Peyer's patch (tissue), 4 donors: Measurements from ENCODE around the gene RPGRIP1L. TPM values are rescaled to one million over a fixed set of nuclear protein-coding genes. Genes with fewer than 3 reads are reported as not detected.

Experiments
- DNase-seq, 3 donors: peaks; one replicate each; pipeline ENCODE4 v3.0.0-alpha.2; 2017 to 2019
- H3K27ac ChIP-seq, 4 donors: fragments of 200-600 bp; sonication (generic); one replicate each; pipeline ENCODE4 v1.5.1; 2016 to 2019
- H3K27me3 ChIP-seq, 2 donors: fragments of 200-600 bp; sonication (generic); one replicate each; pipeline ENCODE4 v1.5.1; 2019
- H3K36me3 ChIP-seq, 3 donors: fragments of 200-600 bp; sonication (generic); one replicate each; pipeline ENCODE4 v1.5.1; 2016 to 2019
- H3K4me1 ChIP-seq, 4 donors: fragments of 200-600 bp; sonication (generic); one replicate each; pipeline ENCODE4 v1.5.1; 2016 to 2019
- H3K4me3 ChIP-seq, 4 donors: fragments of 200-600 bp; sonication (generic); 1 replicate in 3 of 4; 2 replicates in 1 of 4; pipeline ENCODE4 v1.5.1; 2016 to 2019; ENCODE audit warnings: mild to moderate bottlenecking in 1 of 4
- H3K9me3 ChIP-seq, 4 donors: fragments of 200-600 bp; sonication (generic); one replicate each; pipeline ENCODE4 v1.5.1; 2016 to 2019; ENCODE audit warnings: mild to moderate bottlenecking in 1 of 4
- POLR2A ChIP-seq, 2 donors: fragments of 450-650 bp; IDR thresholded peaks; one replicate each; pipeline ENCODE4 v1.5.1; 2017; ENCODE audit warnings: antibody characterized with exemption in 2 of 2, mild to moderate bottlenecking in 2 of 2, moderate library complexity in 2 of 2
- total RNA-seq, 4 donors: library from RNA; depleted of rRNA; stranded (reverse); fragments of >200 nt; gene quantifications; one replicate each; pipeline ENCODE4 v1.1.0, GENCODE V29; 2016
- TF ChIP-seq, protein P1 (sequence below), 6 experiments: fragments of 450-650 bp in 4 of 6; fragments of 200-600 bp in 2 of 6; sonication (generic) in 1 of 6; IDR thresholded peaks; one replicate each; pipeline ENCODE4 v1.5.1; 2017 to 2019; ENCODE audit warnings: antibody characterized with exemption in 6 of 6, mild to moderate bottlenecking in 3 of 6, moderate library complexity in 1 of 6

The RPGRIP1L gene
- total RNA-seq, 4 donors from 2014 or later: 1.1 to 9.1 (median 3.3) TPM

DNA sequence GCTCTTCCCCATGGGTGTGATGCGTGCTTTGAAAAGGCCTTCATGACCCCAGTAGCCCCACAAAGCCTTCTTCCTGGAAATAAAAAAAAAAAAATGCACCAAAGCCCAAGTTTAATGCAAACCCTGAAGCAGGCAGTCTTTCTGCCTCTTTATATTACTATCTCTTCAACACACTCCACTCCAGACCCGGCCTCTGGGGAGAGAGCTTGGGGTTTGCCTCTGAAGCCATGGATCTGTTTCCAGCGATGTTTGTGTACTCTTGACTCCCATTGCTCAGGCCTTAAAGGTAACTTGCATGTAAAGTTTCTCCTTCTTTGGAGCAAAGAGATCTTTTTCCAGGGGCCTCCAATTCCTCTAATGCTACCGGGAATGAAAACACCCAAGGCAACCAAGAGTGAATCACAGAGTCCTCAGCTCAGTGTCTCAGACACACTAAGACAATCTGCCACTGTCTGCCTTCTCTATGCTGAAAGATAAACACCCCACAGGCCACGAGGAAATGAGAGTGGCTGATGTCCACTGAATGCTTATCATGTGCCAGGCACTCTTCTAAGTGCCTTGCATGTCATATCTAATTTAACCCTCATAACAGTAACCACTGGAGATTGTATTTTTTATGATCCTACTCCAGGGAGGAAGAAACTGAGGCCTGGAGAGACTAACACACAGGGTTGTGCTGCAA, 144.2 kb downstream of the RPGRIP1L start:
- Histone ChIP-seq H3K27ac (no peak overlapping the region), H3K9me3 (no peaks in the 10 kb centered on the region), H3K4me3 (no peak overlapping the region), H3K4me1 (no peaks in the 10 kb centered on the region), H3K36me3 (no peaks in the 10 kb centered on the region), H3K27me3 (no peaks in the 10 kb centered on the region)
- no peak for DNase-seq
- TF ChIP-seq, protein P1, sequence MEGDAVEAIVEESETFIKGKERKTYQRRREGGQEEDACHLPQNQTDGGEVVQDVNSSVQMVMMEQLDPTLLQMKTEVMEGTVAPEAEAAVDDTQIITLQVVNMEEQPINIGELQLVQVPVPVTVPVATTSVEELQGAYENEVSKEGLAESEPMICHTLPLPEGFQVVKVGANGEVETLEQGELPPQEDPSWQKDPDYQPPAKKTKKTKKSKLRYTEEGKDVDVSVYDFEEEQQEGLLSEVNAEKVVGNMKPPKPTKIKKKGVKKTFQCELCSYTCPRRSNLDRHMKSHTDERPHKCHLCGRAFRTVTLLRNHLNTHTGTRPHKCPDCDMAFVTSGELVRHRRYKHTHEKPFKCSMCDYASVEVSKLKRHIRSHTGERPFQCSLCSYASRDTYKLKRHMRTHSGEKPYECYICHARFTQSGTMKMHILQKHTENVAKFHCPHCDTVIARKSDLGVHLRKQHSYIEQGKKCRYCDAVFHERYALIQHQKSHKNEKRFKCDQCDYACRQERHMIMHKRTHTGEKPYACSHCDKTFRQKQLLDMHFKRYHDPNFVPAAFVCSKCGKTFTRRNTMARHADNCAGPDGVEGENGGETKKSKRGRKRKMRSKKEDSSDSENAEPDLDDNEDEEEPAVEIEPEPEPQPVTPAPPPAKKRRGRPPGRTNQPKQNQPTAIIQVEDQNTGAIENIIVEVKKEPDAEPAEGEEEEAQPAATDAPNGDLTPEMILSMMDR (IDR thresholded peaks at IDR 0.05): no peak
- no peak for TF ChIP-seq POLR2A (IDR thresholded peaks at IDR 0.05)

DNA sequence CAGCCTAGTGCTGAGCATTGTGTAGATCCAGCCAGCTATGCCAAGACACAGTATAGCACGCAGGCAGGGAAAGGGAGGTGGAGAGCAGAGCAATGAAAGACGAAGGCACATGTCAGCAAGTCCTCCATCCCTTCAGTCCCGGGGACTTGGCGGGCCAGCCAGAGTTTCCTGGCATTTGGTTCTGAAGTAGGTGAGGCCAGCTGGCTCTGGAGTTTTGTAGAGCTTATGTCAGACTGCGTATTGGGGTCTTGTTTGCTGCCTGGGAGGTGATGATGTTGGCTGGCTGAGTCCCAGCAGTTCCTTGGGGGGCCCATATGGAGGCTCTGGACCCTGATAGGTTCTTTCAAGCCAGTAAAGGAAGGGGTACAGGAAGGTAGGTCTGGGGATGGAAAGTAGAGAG, 144.9 kb downstream of the RPGRIP1L start:
- Histone ChIP-seq H3K27ac (no peak overlapping the region), H3K4me1 (no peaks in the 10 kb centered on the region), H3K36me3 (no peaks in the 10 kb centered on the region), H3K9me3 (no peaks in the 10 kb centered on the region), H3K4me3 (no peak overlapping the region), H3K27me3 (no peaks in the 10 kb centered on the region)
- no peak for DNase-seq
- no peak for TF ChIP-seq POLR2A (IDR thresholded peaks at IDR 0.05)
- TF ChIP-seq, protein P1 (IDR thresholded peaks at IDR 0.05): no peak

DNA sequence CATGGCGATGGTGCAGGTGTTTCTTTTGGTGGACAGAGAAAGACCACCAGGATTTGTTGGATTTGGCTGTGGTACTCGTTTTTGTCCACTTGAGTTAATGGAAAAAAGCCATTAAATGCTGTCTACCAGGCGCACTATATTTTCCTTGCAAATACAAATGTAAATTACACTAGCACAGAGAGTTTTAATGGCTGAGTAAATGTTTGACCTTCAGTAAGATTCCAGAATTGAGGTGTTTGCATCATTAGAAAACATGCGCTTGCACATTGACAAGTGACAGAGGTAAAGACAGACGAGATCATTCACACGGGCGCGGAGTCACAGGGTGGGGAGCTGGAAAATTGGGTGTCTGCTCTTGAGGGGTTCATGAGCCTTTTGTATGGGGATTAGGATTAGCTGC, 147.1 kb downstream of the RPGRIP1L start:
- DNase-seq: no peak
- H3K4me3 ChIP-seq: no peak overlapping the region
- no peaks in the 10 kb centered on the region for H3K36me3 ChIP-seq
- no peaks in the 10 kb centered on the region for H3K27me3 ChIP-seq
- H3K27ac ChIP-seq: no peak overlapping the region
- no peak for TF ChIP-seq POLR2A (IDR thresholded peaks at IDR 0.05)
- TF ChIP-seq, protein P1 (IDR thresholded peaks at IDR 0.05): no peak
- no peaks in the 10 kb centered on the region for H3K9me3 ChIP-seq
- H3K4me1 ChIP-seq: no peaks in the 10 kb centered on the region

DNA sequence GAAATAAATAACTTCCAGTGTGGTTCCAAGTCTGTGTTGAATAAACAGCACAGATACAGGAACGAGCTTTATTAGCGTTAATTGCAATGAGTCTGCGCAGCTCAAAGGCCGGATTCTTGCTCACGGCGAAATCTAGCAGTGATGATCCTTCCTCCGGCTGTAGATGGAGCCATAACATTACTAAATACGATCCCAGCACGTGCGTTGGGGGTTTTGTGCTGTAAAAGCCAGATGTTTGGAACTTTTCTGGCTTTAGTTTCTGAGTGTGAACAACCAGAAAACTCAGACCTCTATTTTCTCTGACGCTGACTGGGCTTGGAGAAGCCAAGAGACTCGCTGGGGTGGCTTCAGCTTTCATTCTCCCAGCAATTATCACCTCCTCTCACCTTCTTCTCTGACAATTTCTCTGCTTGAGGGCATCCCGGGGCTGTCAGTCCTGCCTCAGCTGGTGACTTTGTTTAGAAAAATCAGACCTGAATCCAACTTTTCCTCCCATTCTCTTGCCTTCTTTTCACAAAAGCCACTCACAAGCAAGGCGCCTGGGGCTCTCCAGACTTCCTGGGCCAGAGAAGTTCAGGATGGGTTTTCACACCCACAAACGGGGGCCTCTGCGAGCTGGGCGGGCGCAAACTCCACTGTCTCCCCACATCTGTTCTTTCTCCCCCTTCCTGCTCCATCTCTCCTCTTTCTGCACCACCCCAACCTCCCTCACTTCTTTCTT, 153.5 kb downstream of the RPGRIP1L start:
- Histone ChIP-seq H3K9me3 (no peaks in the 10 kb centered on the region), H3K36me3 (no peaks in the 10 kb centered on the region), H3K27me3 (no peaks in the 10 kb centered on the region), H3K4me1 (peaks cover 0 to 5% (median 0%) of the 10 kb centered on the region in 4 donors), H3K4me3 (no peak overlapping the region), H3K27ac (no peak overlapping the region)
- DNase-seq: peak in 2 of 3 donors; percentile 42 to 73
- TF ChIP-seq POLR2A (IDR thresholded peaks at IDR 0.05): no peak
- TF ChIP-seq, protein P1 (IDR thresholded peaks at IDR 0.05): peak in 5 of 6 experiments; percentile 40 to 72 (median 70)

Other genes with a start within 250 kb of the RPGRIP1L start
- 10 to 100 TPM; 34.6 to 83.5 (median 43.6) TPM for gene AKTIP, start 200.7 kb downstream of the RPGRIP1L start, total RNA-seq
- gene FTO, start 297 bp upstream of the RPGRIP1L start, total RNA-seq: 10 to 100 TPM; 37.0 to 95.7 (median 45.1) TPM